NT2/D1 (cell line): ENCODE measurements around the gene PTPRN2.

ENCODE experiments used
- DNase-seq: peaks from one replicate; pipeline ENCODE4 v3.0.0-alpha.2; 2011; ENCODE audit warnings: low read depth, low spot score
- H3K27me3 ChIP-seq: 2 replicates; pipeline ENCODE4 v1.6.0; 2011; ENCODE audit warnings: mild to moderate bottlenecking; ENCODE audit not compliant: insufficient read length, insufficient read depth
- H3K36me3 ChIP-seq: 2 replicates; pipeline ENCODE4 v1.6.1; 2011; ENCODE audit warnings: mild to moderate bottlenecking, low read length, mixed read lengths; ENCODE audit not compliant: insufficient read depth, insufficient read length
- H3K4me1 ChIP-seq: 2 replicates; pipeline ENCODE4 v1.5.1; 2011; ENCODE audit not compliant: insufficient read depth, insufficient read length
- H3K4me3 ChIP-seq: 2 replicates; pipeline ENCODE4 v1.5.1; 2011; ENCODE audit warnings: low read depth; ENCODE audit not compliant: insufficient read length
- H3K9ac ChIP-seq: 2 replicates; pipeline ENCODE4 v1.6.0; 2011; ENCODE audit warnings: low read depth; ENCODE audit not compliant: insufficient read length
- H3K9me3 ChIP-seq: 2 replicates; pipeline ENCODE4 v1.5.1; 2011; ENCODE audit warnings: mild to moderate bottlenecking, low read length; ENCODE audit not compliant: insufficient read depth
- SUZ12 ChIP-seq: IDR thresholded peaks from 2 replicates; pipeline ENCODE4 v1.6.1; 2011; ENCODE audit not compliant: insufficient read length, insufficient read depth; ENCODE audit errors: extremely low read depth
- YY1 ChIP-seq: IDR thresholded peaks from 2 replicates; pipeline ENCODE4 v1.6.1; 2011; ENCODE audit not compliant: insufficient read length, insufficient read depth
- ZNF274 ChIP-seq: IDR thresholded peaks from 2 replicates; pipeline ENCODE4 v1.6.1; 2011; ENCODE audit warnings: mild to moderate bottlenecking, low read depth, low read length

Gene PTPRN2

GRCh38 chr7:157618091-157618726 lies 969.4 kb downstream of the PTPRN2 start:
- Histone ChIP-seq H3K4me1 (peaks cover 2% of the 10 kb centered on the region), H3K27me3 (no peaks in the 10 kb centered on the region), H3K4me3 (no peak overlapping the region), H3K9ac (no peak overlapping the region), H3K9me3 (no peaks in the 10 kb centered on the region), H3K36me3 (no peaks in the 10 kb centered on the region)
- no peak for DNase-seq
- TF ChIP-seq YY1 (no peak), ZNF274 (no peak), SUZ12 (no peak)

GRCh38 chr7:157617401-157617800 lies 970.2 kb downstream of the PTPRN2 start:
- H3K9ac ChIP-seq = no peak overlapping the region
- no peaks in the 10 kb centered on the region for H3K36me3 ChIP-seq
- no peaks in the 10 kb centered on the region for H3K27me3 ChIP-seq
- no peak for DNase-seq
- H3K9me3 ChIP-seq = no peaks in the 10 kb centered on the region
- H3K4me3 ChIP-seq = no peak overlapping the region
- TF ChIP-seq YY1 = no peak
- H3K4me1 ChIP-seq = peaks cover 2% of the 10 kb centered on the region

GRCh38 chr7:157616931-157617330 lies 970.7 kb downstream of the PTPRN2 start:
- H3K9me3 ChIP-seq = no peaks in the 10 kb centered on the region

GRCh38 chr7:157616426-157616825 lies 971.2 kb downstream of the PTPRN2 start:
- no peak for DNase-seq
- no peaks in the 10 kb centered on the region for H3K36me3 ChIP-seq
- no peaks in the 10 kb centered on the region for H3K9me3 ChIP-seq
- peaks cover 2% of the 10 kb centered on the region for H3K4me1 ChIP-seq
- H3K9ac ChIP-seq = no peak overlapping the region
- no peak overlapping the region for H3K4me3 ChIP-seq
- TF ChIP-seq SUZ12 (no peak), YY1 (no peak), ZNF274 (no peak)
- no peaks in the 10 kb centered on the region for H3K27me3 ChIP-seq

More at GRCh38 chr7:157616931-157617330, 970.7 kb downstream of the PTPRN2 start:
- no peak overlapping the region for H3K4me3 ChIP-seq
- TF ChIP-seq SUZ12 (no peak), ZNF274 (no peak), YY1 (no peak)
- DNase-seq = no peak
- peaks cover 2% of the 10 kb centered on the region for H3K4me1 ChIP-seq
- no peaks in the 10 kb centered on the region for H3K36me3 ChIP-seq
- H3K27me3 ChIP-seq = no peaks in the 10 kb centered on the region
- H3K9ac ChIP-seq = no peak overlapping the region

GRCh38 chr7:157615852-157616251 lies 971.8 kb downstream of the PTPRN2 start:
- no peak for TF ChIP-seq YY1
- Histone ChIP-seq H3K9me3 (no peaks in the 10 kb centered on the region), H3K9ac (no peak overlapping the region), H3K4me3 (no peak overlapping the region), H3K36me3 (no peaks in the 10 kb centered on the region), H3K4me1 (peaks cover 2% of the 10 kb centered on the region), H3K27me3 (no peaks in the 10 kb centered on the region)
- no peak for DNase-seq

- H3K4me1 ChIP-seq = peaks cover 2% of the 10 kb centered on the region
- no peak overlapping the region for H3K4me3 ChIP-seq
- no peak for DNase-seq
- no peaks in the 10 kb centered on the region for H3K9me3 ChIP-seq
- no peak overlapping the region for H3K9ac ChIP-seq
- H3K27me3 ChIP-seq = no peaks in the 10 kb centered on the region
- TF ChIP-seq ZNF274 = no peak
- TF ChIP-seq YY1 = no peak
- no peak for TF ChIP-seq SUZ12
- H3K36me3 ChIP-seq = no peaks in the 10 kb centered on the region
Measured at GRCh38 chr7:157615101-157615817, 972.4 kb downstream of the PTPRN2 start.

GRCh38 chr7:157614457-157615020 lies 973.1 kb downstream of the PTPRN2 start:
- Histone ChIP-seq H3K4me1 (peaks cover 2% of the 10 kb centered on the region), H3K36me3 (no peaks in the 10 kb centered on the region), H3K27me3 (no peaks in the 10 kb centered on the region), H3K9ac (no peak overlapping the region), H3K4me3 (no peak overlapping the region), H3K9me3 (no peaks in the 10 kb centered on the region)
- TF ChIP-seq ZNF274 (no peak), SUZ12 (no peak), YY1 (no peak)
- DNase-seq = no peak
